Measurements from ENCODE around the gene LRSAM1.
A peak's percentile ranks its signal among the peaks of the same experiment; 100 is the strongest.

LRSAM1 gene

DNA sequence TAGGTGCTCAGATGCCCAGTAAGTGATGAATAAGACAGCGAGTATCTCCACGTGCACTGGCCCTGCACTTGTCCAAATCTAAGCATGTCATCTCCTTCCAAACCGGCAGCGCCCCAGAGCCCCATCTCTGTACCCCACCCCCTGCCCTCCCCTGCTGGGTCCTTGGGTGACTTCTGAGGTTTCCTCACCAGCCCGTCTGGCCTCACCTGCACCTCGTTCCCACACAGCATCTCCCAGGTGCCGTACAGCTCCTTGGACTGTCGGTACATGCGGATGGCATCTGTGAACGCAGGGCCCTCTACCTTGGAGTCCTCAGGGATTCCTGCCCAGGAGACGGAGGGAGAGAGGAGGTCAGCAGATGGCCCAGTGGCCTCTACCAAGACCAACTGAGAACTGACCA, 66.3 kb downstream of the LRSAM1 start:
- DNase-seq (ENCODE audit: low spot score) = no peak

DNA sequence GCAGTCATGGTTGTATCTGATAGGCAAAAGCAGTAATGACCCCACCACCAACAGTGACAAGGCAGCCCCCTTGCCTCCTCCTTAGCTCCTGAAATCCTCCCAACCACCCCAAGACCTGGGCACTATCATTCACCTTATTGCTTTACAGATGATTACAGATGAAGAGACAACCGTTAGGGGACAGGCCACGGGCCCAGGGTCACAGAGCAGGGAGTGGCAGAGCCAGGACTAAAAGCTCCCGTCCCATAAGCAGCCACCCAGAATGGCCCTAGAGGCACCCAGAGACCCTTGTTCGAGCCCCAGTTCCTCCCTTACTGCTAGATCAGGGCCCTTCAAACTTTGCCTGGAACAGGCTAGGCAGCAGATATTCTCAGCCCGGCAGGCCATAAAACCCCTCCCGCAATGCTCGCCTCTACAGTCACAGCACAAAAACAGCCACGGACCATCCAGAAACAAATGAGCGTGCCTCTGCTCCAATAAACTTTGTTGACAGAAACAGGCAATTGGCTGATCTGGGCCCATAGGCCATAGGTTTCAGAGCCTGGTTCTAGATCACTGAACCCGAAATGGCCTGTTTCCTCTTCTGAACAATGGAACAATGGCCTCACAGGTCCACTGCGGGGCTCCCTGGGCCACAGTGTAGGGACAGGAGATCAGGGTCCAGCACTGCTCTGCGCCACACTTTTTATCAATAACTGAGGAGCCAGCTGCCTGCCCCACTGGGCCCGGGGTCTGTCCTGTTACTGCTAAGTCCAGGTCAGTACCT, 67.0 kb downstream of the LRSAM1 start:
- DNase-seq (ENCODE audit: low spot score) = no peak

DNA sequence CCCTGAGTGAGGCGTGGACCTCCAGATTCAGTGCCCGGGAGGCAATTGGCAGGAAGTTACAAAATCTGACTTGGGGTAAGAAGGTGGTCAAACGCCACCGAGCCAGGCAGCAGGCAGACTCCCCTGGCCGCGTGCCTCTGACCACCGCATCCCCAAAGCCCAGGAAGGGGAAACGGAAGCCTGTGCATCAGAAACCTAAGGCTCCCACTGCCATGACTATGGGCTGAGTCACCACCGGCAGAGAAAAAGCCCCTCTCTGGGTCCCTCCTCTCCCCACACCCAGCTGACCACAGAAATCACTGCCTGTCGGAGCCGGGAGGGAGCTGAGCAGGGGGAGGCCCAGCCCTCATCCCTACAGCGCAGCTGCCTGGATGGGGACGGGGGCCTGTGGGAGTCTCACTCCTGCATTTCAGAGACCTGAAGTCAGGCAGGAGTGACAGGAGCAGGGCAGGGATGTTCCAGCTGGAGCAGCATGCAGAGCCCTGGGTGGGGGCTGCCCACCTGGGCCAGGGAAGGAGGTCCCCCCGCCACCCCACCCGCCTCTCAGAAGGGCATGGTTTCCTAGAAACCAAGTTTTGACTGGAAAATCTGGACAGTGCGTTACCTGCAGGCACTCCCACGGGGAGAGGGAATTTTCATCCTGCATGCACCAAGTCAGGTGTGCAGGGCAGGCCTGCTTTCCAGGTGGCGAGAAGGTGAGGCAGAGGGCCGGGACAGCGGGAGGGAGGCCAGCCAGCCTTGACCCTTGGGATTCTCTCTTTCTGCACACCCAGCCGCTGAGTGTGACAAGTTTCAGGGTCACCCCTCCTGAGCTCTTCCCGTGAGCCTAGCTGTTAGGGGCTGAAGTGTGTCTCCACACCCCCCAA, 68.2 kb downstream of the LRSAM1 start:
- DNase-seq (ENCODE audit: low spot score) = no peak

DNA sequence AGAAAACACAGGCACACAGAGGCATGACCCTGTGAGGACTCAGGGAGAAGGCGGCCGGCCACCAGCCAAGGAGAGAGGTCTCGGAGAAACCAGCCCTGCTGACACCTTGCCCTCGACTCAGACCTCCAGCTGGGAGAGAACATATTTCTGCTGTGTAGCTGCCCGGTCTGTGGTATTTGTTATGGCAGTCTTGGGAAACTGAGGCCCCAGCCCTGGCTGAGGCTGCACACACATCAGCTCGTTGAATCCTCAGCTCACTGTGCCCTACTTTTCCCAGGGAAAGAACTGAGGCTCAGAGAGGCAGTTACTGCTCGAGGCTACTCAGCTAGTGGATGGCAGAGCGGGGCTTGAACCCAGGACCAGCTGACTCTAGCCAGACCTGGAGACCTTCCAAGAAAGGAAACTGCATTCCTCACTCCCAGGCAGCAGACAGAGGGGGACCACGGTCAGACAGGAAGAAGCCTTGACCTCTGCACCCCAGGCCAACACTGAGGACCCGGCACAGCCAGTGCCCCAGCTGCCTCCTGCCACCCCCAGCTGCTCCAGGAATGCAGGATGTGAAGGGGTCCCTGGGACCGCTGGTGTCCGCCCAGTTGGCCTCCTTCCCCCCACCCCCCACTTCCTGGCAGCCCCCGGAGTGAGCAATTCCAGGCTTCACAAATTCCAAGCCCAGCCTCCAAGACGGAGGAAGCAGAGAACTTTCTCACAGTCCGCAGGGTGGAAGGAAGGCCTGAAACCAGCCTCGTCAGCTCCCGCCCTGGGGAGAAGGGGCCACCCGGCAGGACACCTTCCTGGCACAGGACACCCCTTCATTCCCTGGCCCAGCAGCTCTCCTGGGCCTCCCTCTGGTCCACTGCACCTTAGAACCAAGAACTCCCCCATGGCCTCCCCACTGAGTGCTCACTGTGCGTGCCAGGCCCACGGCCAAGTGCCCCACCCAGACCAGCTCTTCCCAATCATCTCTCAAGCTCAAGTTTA, 69.9 kb downstream of the LRSAM1 start:
- DNase-seq (ENCODE audit: low spot score) = no peak

DNA sequence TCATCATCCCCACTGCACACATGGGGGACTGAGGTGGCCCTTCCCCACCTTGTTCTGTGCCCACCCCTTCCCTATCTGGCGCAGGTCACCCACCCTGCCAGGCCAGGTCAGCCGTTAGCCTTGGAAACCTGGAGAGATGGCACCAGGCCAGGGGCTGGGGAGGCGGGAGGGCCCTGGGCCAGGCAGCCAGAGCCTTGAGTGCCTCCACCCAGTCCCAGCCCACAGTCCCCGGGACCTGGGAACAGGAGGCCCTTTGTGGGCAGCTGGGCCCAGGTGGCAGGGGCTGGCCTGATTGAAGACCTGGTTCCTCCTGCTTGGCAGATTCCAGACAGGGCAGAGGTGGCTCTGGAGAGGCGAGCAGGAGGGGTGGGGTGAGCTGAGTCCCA, 70.6 kb downstream of the LRSAM1 start:
- no peak for DNase-seq (ENCODE audit: low spot score)

DNA sequence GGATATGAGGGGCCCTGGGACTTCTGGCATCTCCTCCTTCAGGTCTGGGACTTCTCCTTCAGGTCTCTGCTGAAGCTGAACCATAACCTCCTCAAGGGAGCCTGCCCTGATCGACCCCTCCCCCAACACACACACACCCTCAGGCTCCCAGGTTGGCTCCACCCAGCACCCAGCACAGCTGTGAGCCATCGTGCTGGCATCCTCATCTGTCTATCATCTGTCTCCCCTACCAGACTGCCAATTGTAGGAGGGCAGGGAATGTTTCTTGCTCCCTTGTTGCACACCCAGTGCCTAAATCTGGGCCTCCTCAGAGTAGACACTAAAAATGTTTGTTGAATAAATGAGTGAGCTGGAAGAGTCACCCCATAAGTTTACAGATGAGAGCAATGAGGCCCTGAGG, 71.4 kb downstream of the LRSAM1 start:
- no peak for DNase-seq (ENCODE audit: low spot score)

DNA sequence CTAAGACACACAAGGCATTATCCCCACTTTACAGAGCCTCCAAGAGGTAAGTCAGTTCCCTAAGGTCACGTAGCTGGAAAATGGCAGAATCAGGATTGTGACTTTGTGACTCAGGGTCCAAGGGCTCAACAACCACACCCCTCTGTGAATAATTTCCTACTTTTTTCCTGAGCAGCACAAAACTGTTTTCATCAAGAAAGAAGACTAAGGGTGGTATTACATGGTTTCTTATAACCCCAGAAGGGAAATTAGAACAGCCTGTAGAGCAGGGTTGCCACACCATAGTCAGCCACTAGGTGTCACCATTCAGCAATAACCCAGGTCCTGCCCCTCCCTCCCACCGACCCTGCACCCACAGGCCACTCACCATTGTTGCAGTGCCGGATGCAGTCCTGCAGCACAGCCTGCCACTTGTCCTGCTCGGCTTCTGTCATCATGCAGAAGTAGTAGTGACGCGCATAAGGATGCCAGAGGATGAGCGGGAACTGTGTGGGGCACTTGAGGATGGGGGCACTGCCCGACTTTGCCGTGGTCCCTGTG, 72.1 kb downstream of the LRSAM1 start:
- DNase-seq (ENCODE audit: low spot score) = peak; percentile 59

DNA sequence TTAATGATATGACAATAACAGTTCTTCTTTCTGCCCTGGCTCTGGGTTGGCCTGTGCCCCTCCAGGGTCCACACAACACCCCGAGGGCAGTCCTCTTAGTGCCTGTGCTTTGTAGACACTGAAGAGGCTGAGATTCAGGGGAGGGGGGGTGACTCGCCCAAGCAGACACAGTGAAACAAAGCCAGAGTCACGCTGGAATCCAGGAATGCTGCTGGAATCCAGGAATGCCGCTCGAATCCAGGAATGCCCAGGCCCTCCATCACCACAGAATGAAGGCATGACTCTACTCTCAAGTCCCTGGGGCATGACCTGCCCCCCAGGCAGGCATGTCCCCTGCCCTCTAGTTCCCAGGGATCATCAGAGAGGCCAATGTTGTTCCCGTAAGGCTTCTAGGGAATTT, 73.1 kb downstream of the LRSAM1 start:
- DNase-seq (ENCODE audit: low spot score) = no peak

DNA sequence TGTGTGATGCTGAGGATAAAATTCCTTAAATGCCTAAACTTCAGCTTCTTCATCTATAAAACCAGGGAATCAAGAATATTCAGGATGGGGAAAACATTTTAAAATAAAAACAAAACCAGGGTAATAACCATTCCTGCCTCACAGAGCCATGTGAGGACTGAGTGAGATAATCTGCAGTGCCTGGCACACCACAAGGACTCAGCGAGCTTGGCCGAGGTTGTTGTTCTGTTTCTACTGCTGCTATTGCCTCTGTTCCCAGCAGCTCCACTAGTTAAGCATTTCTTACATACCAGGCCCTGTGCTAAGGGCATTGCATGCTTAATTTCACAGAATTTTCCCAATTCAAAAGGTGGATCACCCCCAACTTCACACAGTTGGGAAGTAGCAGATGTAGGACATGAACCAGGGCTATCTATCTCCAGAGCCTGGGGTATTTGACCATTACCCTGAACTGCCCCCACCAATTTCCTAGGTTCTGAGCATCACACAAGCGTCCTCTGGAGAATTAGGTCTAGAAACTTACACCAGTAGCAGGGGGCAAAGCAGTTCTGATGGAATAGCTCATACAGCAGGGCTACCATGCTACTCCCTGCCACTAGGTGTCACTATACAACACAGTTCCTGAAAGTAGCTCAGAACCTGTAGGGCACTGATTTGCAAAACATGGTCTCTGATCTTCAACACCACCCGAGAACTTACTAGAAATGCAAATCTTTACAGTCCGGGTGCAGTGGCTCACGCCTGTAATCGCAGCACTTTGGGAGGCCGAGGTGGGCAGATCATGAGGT, 74.3 kb downstream of the LRSAM1 start:
- peak; percentile 61 for DNase-seq (ENCODE audit: low spot score)

DNA sequence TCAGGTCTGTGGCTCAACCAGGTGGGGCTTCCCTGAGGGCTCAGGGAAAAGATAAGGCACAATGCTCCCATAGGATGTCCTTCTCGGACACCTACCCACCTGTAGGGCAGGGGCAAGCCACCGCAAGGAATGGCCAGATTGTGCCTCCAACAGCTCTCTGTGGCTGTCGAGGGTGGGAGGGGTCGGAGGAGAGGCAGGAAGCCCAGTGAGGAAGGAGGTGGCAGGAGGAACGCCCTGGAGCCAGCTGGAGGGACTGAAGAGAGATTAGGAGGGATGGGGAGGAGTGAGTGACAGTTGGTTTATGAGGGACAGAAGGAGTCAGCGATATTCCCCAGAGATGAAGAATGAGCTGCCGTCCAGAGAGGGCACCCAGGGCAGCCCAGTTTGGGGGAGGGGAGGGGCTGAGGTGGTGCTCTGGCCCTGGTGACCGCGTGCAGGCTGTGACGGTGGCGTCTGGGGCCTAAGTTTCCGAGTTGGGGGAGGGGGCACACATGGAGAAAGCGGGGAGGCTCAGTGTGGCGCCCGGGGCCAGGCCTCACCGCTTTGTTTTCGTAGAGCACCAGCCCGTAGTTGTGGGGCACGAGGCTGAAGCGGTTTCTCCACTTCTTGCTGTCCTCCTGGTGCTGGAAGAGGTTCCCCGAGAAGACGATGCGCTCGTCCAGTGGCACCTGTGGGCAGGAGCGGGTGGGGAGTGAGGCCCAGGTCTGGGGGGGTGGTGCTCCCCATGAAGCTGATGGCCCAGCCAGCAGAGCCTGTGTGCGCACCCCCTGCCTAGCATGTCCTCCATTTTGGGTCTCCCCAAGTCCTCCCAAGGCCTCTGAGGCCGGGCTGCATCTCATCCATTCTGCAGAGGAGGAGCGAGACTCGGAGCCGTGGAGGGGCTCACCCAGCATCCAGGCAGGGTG, 75.6 kb downstream of the LRSAM1 start:
- no peak for DNase-seq (ENCODE audit: low spot score)

DNA sequence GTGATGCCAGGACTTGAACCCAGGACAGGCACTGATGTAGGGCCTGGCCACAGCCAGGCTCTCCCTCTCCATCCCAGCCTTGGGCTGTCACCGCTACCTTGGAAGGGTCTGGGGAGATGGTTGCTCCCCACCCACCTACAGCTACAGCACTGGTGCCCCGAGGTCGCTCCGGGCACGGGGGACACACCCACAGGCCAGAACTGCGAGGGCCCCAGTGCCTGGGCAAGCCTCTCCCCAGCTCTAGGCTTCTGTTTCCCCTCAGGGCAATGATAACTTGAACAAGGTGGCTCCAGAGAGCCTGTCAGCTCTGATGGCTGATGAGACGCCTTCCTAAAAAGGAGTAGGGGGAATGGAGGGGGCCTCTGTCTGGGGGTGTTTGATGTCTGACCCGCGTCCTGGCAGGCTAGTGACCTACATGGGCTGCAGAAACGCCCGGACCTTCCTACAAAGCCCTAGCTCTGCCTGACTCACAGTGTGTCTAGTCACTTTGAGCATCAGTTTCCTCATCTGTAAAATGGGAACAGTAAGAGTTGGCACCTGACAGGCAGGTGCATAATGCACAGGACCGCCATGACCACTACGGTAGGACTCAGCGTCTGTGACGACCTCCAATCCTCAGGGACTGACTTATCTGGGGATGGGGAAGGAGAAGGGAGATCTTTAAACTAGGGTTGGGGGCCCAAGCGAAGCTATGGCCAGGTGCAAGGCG, 76.4 kb downstream of the LRSAM1 start:
- no peak for DNase-seq (ENCODE audit: low spot score)

DNA sequence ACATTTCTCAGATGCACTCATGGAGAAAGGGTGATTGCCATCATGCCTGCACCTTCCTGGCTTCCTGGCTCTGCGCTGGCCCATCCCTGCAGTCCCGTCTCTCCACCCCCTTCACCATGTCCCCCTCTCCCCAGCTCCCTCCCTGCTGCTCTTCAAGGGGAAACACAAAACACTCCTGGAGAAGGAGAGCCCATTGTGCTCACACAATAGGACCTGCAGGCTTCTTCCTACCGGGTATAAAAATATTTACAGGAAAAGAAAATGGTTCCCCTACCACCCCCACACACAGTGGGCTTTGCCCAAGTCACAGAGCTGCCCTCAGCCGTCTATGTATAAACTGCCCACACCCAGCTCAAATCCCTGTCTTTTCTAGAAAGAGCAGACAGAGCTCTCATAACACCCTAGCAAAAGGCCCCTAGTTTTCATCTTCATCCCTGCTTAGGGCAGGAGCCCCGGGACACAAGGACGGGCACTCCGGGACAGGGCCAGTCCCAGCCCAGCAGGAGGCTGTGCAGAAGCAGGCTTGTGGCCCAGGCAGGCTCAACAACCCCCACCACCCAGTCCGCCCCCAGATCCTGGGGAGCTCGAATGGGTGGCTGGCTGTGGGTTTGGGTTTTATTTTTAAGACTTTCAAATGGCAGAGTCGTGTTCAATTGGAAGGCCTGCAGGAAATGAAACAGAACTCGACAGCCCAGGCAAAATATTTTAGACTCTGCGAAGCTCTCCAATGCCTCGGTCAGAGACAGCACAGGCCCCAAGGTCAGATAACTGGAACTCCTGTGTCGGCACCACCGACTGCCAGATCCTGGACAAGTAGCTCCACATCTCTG, 77.3 kb downstream of the LRSAM1 start:
- DNase-seq (ENCODE audit: low spot score) = no peak

DNA sequence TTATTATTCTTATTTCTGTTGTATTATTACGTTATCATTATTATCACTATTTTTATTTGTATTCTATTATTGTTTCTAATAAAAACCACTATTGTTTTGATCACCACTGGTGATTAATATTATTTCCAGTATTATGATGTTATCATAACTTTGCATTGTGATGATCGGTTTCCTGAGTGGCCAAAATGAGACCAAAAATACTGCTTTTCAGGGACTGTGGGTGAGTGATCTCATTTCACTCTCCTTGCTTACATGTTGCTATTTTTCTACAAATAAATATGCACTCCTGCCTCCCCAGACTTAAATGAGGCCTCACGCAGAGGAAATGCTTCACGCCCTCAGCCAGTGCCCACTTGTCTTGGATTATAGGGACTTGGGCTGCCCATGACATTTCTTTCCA, 78.4 kb downstream of the LRSAM1 start:
- DNase-seq (ENCODE audit: low spot score) = no peak

DNA sequence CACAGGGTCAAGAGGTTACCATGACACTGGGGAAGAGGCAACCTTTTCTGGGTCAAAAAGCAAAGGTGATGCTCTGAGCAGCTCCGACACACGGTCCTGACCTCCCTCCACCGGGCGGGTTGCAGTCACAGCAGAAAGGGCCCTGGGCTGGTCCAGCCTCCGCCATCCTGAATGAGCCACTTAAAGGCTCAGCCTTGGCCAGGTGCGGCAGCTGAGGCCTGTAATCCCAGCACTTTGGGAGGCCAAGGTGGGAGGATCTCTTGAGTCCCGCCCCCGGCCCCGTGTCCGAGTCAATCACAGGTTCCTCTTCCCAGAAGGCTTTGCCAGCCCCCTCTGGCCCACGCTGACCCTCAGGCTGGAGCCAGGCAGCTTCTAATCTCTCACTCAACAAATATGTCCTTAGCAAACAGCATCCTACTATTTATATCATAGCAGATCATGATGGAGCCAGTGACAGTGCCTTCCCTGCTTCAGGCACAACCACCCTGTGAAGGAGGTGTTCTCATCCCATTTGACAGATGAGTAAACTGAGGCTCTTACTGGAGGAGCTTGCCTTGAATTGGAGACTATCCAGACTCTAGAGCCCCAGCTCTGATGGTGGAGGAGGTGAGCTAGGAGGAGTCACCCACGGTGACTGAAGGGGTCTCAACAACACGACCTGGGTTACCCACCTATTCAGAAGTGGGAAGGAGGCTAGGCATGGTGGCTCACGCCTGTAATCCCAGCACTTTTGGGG, 79.1 kb downstream of the LRSAM1 start:
- DNase-seq (ENCODE audit: low spot score) = no peak

DNA sequence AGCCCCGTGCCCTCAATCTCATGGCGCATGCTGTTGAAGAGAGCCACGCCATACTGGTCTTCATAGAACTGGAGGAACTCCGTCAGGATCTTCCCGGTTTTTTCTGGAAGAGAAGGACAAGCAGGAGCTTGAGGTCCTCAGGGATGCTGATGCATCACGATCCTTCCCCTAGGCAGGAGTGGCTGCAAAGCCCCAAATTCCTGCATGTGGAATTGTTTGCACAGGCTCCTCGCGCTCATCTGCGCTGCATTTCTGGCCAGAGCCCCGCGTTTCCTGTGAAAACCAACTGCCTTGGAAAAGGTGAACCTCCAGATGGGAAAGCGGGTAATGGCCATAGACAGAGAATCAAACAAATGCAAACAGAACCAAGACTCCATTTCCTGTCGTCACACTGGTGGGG, 80.4 kb downstream of the LRSAM1 start:
- no peak for DNase-seq (ENCODE audit: low spot score)

DNA sequence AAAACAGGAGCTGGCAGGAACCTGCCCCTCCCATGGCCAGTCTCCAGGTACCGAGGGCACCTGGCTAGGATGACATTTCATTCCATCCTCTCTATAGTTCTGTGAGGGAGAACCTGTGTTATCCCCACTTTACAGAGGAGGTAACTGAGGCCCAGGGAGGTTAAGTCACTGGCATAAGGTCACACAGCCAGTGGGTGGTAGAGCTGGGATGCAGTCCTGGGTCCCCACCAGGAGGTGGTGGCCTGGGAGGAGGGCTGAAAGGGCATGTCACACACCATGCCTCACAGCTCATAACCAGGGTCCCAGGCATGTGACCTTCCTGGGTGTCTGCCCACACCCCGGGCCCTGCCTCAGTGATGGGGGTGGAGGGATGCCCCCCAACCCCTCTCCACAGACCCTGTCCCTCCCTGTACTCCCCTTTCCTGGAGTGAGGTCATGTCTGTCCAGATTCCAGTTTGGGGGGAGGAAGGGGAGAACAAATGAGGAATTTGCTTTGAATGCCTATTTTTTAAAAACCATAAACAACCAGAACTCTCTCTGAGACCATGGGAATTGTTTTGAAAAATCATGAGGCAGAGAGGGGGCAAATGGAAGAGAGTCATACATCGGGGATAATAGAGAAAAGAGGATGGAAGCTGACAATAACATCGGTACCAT, 83.1 kb downstream of the LRSAM1 start:
- no peak for DNase-seq (ENCODE audit: low spot score)

DNA sequence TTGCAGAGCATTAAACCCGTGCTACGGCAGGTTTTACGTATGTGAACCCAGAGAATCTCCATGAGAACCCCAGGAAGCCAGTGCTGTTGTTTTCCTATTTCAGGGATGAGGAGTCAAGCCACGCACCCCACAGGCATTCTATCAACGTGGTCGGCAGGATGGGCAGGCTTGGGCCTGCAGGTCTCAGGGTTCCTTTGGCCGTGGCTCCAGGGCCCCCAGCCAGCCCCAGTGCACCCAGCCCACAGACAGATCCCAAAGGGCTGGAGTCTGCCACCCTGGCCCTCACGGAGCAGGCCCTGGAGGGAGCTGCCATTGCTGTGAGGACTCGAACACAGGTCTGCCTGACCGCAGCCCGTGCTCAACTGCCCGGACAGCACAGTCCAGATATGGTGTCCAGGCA, 83.6 kb downstream of the LRSAM1 start:
- DNase-seq (ENCODE audit: low spot score) = no peak

Measured in NAMALWA (cell line).